ENCODE data around the gene CASKIN1.

GRCh38 chr16:2232094-2232990 lies 35.9 kb upstream of the CASKIN1 start:
- TF ChIP-seq RAD21 (IDR thresholded peaks at IDR 0.05; ENCODE audit: low read depth) (no peak), YY1 (IDR thresholded peaks at IDR 0.05; ENCODE audit: low read depth) (no peak), CEBPB (IDR thresholded peaks at IDR 0.05) (no peak), CREB1 (IDR thresholded peaks at IDR 0.05; ENCODE audit: low read depth) (no peak), TEAD4 (IDR thresholded peaks at IDR 0.05) (no peak), EP300 (IDR thresholded peaks at IDR 0.05; ENCODE audit: borderline replicate concordance) (no peak), TAF1 (IDR thresholded peaks at IDR 0.05; ENCODE audit: low read depth) (no peak), FOXM1 (IDR thresholded peaks at IDR 0.05; ENCODE audit: borderline replicate concordance, low read depth) (no peak), EGR1 (IDR thresholded peaks at IDR 0.05) (no peak), NFIC (IDR thresholded peaks at IDR 0.05) (no peak)
- TF ChIP-seq, protein P1, sequence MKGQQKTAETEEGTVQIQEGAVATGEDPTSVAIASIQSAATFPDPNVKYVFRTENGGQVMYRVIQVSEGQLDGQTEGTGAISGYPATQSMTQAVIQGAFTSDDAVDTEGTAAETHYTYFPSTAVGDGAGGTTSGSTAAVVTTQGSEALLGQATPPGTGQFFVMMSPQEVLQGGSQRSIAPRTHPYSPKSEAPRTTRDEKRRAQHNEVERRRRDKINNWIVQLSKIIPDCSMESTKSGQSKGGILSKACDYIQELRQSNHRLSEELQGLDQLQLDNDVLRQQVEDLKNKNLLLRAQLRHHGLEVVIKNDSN (IDR thresholded peaks at IDR 0.05), result no peak
- TF ChIP-seq, protein P2, sequence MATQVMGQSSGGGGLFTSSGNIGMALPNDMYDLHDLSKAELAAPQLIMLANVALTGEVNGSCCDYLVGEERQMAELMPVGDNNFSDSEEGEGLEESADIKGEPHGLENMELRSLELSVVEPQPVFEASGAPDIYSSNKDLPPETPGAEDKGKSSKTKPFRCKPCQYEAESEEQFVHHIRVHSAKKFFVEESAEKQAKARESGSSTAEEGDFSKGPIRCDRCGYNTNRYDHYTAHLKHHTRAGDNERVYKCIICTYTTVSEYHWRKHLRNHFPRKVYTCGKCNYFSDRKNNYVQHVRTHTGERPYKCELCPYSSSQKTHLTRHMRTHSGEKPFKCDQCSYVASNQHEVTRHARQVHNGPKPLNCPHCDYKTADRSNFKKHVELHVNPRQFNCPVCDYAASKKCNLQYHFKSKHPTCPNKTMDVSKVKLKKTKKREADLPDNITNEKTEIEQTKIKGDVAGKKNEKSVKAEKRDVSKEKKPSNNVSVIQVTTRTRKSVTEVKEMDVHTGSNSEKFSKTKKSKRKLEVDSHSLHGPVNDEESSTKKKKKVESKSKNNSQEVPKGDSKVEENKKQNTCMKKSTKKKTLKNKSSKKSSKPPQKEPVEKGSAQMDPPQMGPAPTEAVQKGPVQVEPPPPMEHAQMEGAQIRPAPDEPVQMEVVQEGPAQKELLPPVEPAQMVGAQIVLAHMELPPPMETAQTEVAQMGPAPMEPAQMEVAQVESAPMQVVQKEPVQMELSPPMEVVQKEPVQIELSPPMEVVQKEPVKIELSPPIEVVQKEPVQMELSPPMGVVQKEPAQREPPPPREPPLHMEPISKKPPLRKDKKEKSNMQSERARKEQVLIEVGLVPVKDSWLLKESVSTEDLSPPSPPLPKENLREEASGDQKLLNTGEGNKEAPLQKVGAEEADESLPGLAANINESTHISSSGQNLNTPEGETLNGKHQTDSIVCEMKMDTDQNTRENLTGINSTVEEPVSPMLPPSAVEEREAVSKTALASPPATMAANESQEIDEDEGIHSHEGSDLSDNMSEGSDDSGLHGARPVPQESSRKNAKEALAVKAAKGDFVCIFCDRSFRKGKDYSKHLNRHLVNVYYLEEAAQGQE (IDR thresholded peaks at IDR 0.05; ENCODE audit: low read depth), result no peak

All from Ishikawa (cell line).